HepG2 (cell line): ENCODE data around the gene OGG1. TPM values are rescaled to one million over a fixed set of nuclear protein-coding genes. Genes with fewer than 3 reads are reported as not detected.

Experiments used
- ATAC-seq: fragments of 200-7000 bp; cut with Tn5 transposase; 3 replicates; pipeline ENCODE4 v1.9.1; 2020; ENCODE audit warnings: mild to moderate bottlenecking, moderate library complexity
- BruUV-seq: library from RNA; stranded (reverse); fragments of 400-500 nt; replicated peaks from 2 replicates; lab custom pipeline; 2021; lab: Mats Ljungman, UMichigan
- CTCF ChIA-PET: fragments of 300-600 bp; formaldehyde crosslinking; extraction: SDS; loops from one replicate; lab custom pipeline; 2021; ENCODE audit warnings: low total read pairs, inconsistent platforms, low intra/inter-chr PET ratio; lab: Yijun Ruan, JAX
- POLR2A ChIA-PET: fragments of 350-600 bp; sonication (Branson Sonifier 250); formaldehyde crosslinking; loops from one replicate; lab custom pipeline; 2020; ENCODE audit warnings: antibody characterized with exemption, inconsistent platforms; lab: Yijun Ruan, JAX
- DNase-seq: peaks from one replicate; pipeline ENCODE4 v3.0.0-alpha.2; 2015; ENCODE audit warnings: low spot score
- FAIRE-seq: peaks from 3 replicates; lab custom pipeline; 2011; peaks lifted over from hg19 to GRCh38; lab: Jason Lieb, UNC
- H2AFZ ChIP-seq: one replicate; pipeline ENCODE4 v1.6.1; 2011; ENCODE audit warnings: low read length, inconsistent platforms
- H3K27ac ChIP-seq: fragments of 300-600 bp; 3 replicates; pipeline ENCODE4 v1.8.0; 2011; ENCODE audit warnings: mixed run types, mild to moderate bottlenecking, mixed read lengths, low read length, inconsistent platforms; ENCODE audit not compliant: insufficient read depth; ENCODE audit errors: extremely low read length
- H3K27me3 ChIP-seq, 2 experiments: fragments of 200-600 bp in 1 of 2; 2 replicates in 1 of 2; 3 replicates in 1 of 2; pipeline versions ENCODE4 v1.6.0 to v1.8.0; 2011; ENCODE audit warnings: low read length in 2 of 2, mild to moderate bottlenecking in 2 of 2, moderate library complexity in 2 of 2, inconsistent platforms in 1 of 2; ENCODE audit not compliant: insufficient read depth in 2 of 2, control insufficient read depth in 1 of 2
- H3K36me3 ChIP-seq, 2 experiments: fragments of 200-600 bp in 1 of 2; replicated peaks in 1 of 2; 2 replicates in 1 of 2; 3 replicates in 1 of 2; pipeline versions ENCODE4 v1.5.1 to v1.8.0; 2011; ENCODE audit warnings: low read length in 2 of 2, inconsistent platforms in 1 of 2; ENCODE audit not compliant: insufficient read depth in 2 of 2, control insufficient read depth in 1 of 2
- H3K4me1 ChIP-seq: 2 replicates; pipeline ENCODE4 v1.5.1; 2012; ENCODE audit warnings: low read length, inconsistent platforms; ENCODE audit not compliant: insufficient read depth
- H3K4me2 ChIP-seq: 2 replicates; pipeline ENCODE4 v1.6.0; 2011; ENCODE audit warnings: low read depth, low read length, inconsistent platforms
- H3K4me3 ChIP-seq, 3 experiments: fragments of 200-600 bp in 1 of 3; sonication (generic), shearing (Covaris generic) in 1 of 3; replicated peaks in 1 of 3; 2 replicates each; pipeline ENCODE4 v1.5.1; 2011 to 2016; ENCODE audit warnings: low read length in 3 of 3, inconsistent platforms in 2 of 3, low read depth in 2 of 3, mild to moderate bottlenecking in 2 of 3, control low read depth in 1 of 3, mixed read lengths in 1 of 3; ENCODE audit not compliant: insufficient read depth in 1 of 3
- H3K79me2 ChIP-seq: one replicate; pipeline ENCODE4 v1.6.1; 2011; ENCODE audit warnings: low read length, inconsistent platforms; ENCODE audit not compliant: insufficient read depth
- H3K9ac ChIP-seq: 2 replicates; pipeline ENCODE4 v1.6.0; 2011; ENCODE audit warnings: mild to moderate bottlenecking, low read depth, low read length, inconsistent platforms; ENCODE audit not compliant: insufficient read depth
- H3K9me3 ChIP-seq: 2 replicates; pipeline ENCODE4 v1.5.1; 2012; ENCODE audit warnings: mild to moderate bottlenecking, low read length
- H4K20me1 ChIP-seq: 2 replicates; pipeline ENCODE4 v1.6.0; 2011; ENCODE audit warnings: inconsistent platforms, mild to moderate bottlenecking, low read length, moderate library complexity; ENCODE audit not compliant: insufficient read depth
- AGO2 ChIP-seq: fragments of 200-400 bp; formaldehyde crosslinking; optimal IDR thresholded peaks from 2 replicates; pipeline ENCODE3; 2017; ENCODE audit warnings: mild to moderate bottlenecking, low read depth, low read length, moderate library complexity
- ARNT2 ChIP-seq: sonication (generic); formaldehyde crosslinking; IDR thresholded peaks from 2 replicates; pipeline ENCODE4 v1.8.0; 2022; ENCODE audit warnings: mild to moderate bottlenecking, low read depth, missing genetic modification reagents, moderate library complexity
- ATF6 ChIP-seq: sonication (generic); formaldehyde crosslinking; conservative IDR thresholded peaks from 2 replicates; pipeline ENCODE4 v1.4.0; 2020; ENCODE audit warnings: missing genetic modification reagents
- CBX1 ChIP-seq: IDR thresholded peaks from one replicate; pipeline ENCODE4 v1.6.1; 2016; ENCODE audit warnings: antibody characterized with exemption, low read depth
- IRX3 ChIP-seq: sonication (generic); formaldehyde crosslinking; IDR thresholded peaks from 2 replicates; pipeline ENCODE4 v1.8.1; 2023; ENCODE audit warnings: mild to moderate bottlenecking, low read depth, missing genetic modification reagents, borderline replicate concordance
- KLF6 ChIP-seq: IDR thresholded peaks from 2 replicates; pipeline ENCODE4 v1.8.0; 2016; ENCODE audit warnings: missing biosample characterization, missing genetic modification reagents
- MAFG ChIP-seq: sonication (generic); formaldehyde crosslinking; IDR thresholded peaks from 2 replicates; pipeline ENCODE4 v1.5.1; 2020; ENCODE audit warnings: mild to moderate bottlenecking, missing genetic modification reagents
- ZBTB26 ChIP-seq: IDR thresholded peaks from 2 replicates; pipeline ENCODE4 v1.6.1; 2016; ENCODE audit warnings: missing compliant biosample characterization, missing genetic modification reagents, borderline replicate concordance
- ZNF780A ChIP-seq: sonication (generic); formaldehyde crosslinking; IDR thresholded peaks from 2 replicates; pipeline ENCODE4 v1.8.0; 2022; ENCODE audit warnings: mild to moderate bottlenecking, missing genetic modification reagents, moderate library complexity
- ZNF792 ChIP-seq: IDR thresholded peaks from 2 replicates; pipeline ENCODE4 v1.6.1; 2016
- WGBS: methylation state at CpG from one replicate; pipeline ENCODE4 v1.1.6; 2017; ENCODE audit warnings: low lambda C conversion rate; 5-methylcytosine and 5-hydroxymethylcytosine counted together
- in situ Hi-C: cut with HindIII; loops from 2 replicates; pipeline ENCODE4 v1.10.0; 2017; ENCODE audit warnings: low pct_unique_long_range_greater_than_20kb; ENCODE audit not compliant: extremely low pct_ligation_motif_present
- intact Hi-C: fragments of 100-400 bp; cut with micrococcal nuclease; formaldehyde crosslinking; loops from one replicate; pipeline ENCODE4 v1.10.0; 2022; ENCODE audit not compliant: unreplicated experiment
- polyA plus RNA-seq, 8 experiments: library from polyadenylated mRNA; depleted of rRNA in 3 of 8; stranded (reverse) in 7 of 8; unstranded in 1 of 8; fragments of >200 nt; fragmentation: Illumina TruSeq in 4 of 8; extraction: Trizol in 4 of 8; gene quantifications; 2 replicates each; pipeline versions ENCODE4 v1.2.1 to v1.2.3, GENCODE V29; 2011 to 2016; ENCODE audit warnings: low read depth in 4 of 8, missing spikeins in 1 of 8, mixed read lengths in 1 of 8; ENCODE audit not compliant: insufficient read depth in 1 of 8
- total RNA-seq, 5 experiments: library from RNA; depleted of rRNA; stranded (reverse); fragments of >200 nt; fragmentation: Illumina TruSeq; extraction: Trizol; gene quantifications; 2 replicates each; pipeline ENCODE4 v1.2.3, GENCODE V29; 2016; ENCODE audit warnings: low read depth in 1 of 5

Gene OGG1
- total and polyA plus RNA-seq, 2 of the 13 experiments (the other 11 are each of a cell fraction or from before 2014, with no cell fraction given), result 28.7 to 33.2 TPM

- TF ChIP-seq ATF6 (CRISPR knock-in tag), result no peak
Measured at GRCh38 chr3:9787714-9788113, 38.0 kb downstream of the OGG1 start (continued).

DNA sequence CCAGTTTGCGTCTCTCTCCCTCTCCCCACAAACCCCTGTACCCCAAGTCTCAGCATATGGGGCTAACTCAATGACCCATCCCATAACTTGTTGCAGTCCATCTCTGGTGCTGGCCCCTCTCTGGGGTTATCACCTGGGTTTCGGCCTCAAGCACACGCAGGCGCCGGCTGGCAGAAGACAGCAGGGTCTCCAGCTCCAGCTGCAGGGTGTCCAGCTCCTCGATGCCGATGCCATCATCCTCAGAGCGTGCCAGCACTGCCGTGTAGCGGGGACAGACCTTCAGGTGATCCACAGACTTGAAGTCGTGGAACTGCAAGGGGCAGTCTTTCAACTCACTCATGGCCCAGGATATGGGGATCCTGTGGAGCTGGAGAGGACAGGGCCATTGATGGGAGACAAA is 41.4 kb downstream of the OGG1 start:
- intact Hi-C loops (no loop called here), in situ Hi-C loops (no loop called here)
- DNase-seq (no peak), FAIRE-seq (no peak), ATAC-seq (no peak)
- H4K20me1 ChIP-seq, result no peaks in the 10 kb centered on the region; the same call in 1 of the 2 replicates
- H3K4me2 ChIP-seq, result peak overlapping the region; percentile 92
- WGBS, result 97% methylated on average over 9 of the region's 11 CpGs
- no TSS peak for BruUV-seq
- H3K4me3 ChIP-seq, result peak overlapping the region in 2 of 3 experiments; percentile 93; a peak in 2 of 6 replicates
- peaks cover 9 to 41% of the 10 kb centered on the region in 2 experiments; a peak in 4 of 5 replicates for H3K36me3 ChIP-seq
- H3K27me3 ChIP-seq, result peaks cover 0 to 5% of the 10 kb centered on the region in 2 experiments; a peak in 1 of 5 replicates
- ChIA-PET CTCF (no interaction called here), POLR2A (no interaction called here)
- peaks cover 28% of the 10 kb centered on the region for H3K4me1 ChIP-seq
- H2AFZ ChIP-seq, result no peak overlapping the region
- TF ChIP-seq ZBTB26 (CRISPR knock-in tag), result no peak
- 0 out of 2 replicates have a peak, but pooled peaks have one; percentile 39 for TF ChIP-seq ARNT2 (CRISPR knock-in tag)
- peak; percentile 8; the same call in 1 of the 2 replicates for TF ChIP-seq IRX3
- no peak for TF ChIP-seq MAFG (CRISPR knock-in tag)
- no peak for TF ChIP-seq ZNF780A
- TF ChIP-seq KLF6 (CRISPR knock-in tag), result no peak
- TF ChIP-seq ZNF792 (CRISPR knock-in tag), result no peak
- peak; percentile 45 for TF ChIP-seq AGO2
- no peak for TF ChIP-seq CBX1
- H3K9me3 ChIP-seq, result no peaks in the 10 kb centered on the region
- no peak overlapping the region for H3K27ac ChIP-seq
- H3K9ac ChIP-seq, result peak overlapping the region; percentile 95
- H3K79me2 ChIP-seq, result peaks cover 30% of the 10 kb centered on the region
